Mesenteric fat pad (tissue), 1 donor: Measurements from ENCODE around the gene GPC2. TPM values are rescaled to one million over a fixed set of nuclear protein-coding genes. Genes with fewer than 3 reads are reported as not detected.
"Not testable (repeated sequence)": the region's sequence is repeated elsewhere in the genome, so short reads cannot be mapped to it uniquely, and the experiment has no call there.

Source experiments
- DNase-seq: peaks from one replicate; pipeline ENCODE4 v3.0.0-alpha.2; 2020; ENCODE audit warnings: low spot score
- total RNA-seq: library from RNA; stranded (reverse); fragmentation: NEBNext Ultra II Directional; extraction: Animal tissue kit (Norgen Biotek cat#: 25700); gene quantifications from one replicate; pipeline ENCODE4 v1.2.1, GENCODE V29; 2021
- donor health status: DM: yes; HTN: yes; CAD: no.

GPC2 gene
- total RNA-seq, 1 donor from 2014 or later: 1.2 TPM

DNA sequence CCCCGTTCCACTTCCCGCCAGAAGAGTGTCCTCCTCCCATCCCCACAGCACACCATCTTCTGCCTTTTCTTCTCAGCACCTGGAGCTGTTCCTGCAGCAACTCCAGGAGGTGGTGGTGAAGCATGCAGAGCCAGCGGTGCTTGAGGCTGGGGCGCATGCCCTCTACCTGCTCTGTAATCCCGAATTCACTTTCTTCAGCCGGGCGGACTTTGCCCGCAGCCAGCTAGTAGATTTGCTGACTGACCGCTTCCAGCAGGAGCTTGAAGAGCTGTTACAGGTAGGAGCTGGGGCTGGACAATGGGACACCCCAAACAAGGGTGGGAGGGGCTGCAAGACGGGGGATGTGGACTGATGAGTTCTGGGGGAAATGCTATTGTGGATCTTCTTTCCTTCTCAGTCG lies 23.5 kb upstream of the GPC2 start:
- no peak for DNase-seq

DNA sequence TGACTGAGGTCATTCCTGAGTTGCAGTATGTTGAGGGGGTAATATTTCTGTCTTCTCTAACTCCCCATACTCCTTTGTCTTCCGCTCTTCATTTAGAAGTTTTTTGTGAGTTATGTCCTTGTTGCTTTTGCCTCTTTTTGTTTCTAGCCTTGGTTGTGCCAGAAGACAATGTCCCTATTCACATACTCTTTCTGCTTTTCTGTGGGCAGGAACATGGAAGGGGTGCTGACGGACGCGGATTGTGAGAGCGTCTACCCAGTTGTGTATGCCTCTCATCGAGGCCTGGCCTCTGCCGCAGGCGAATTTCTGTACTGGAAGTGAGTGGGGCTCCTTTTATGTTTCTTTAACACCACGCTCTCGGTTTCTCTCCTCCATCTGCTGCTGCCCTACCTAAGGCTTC lies 21.1 kb upstream of the GPC2 start:
- no peak for DNase-seq

DNA sequence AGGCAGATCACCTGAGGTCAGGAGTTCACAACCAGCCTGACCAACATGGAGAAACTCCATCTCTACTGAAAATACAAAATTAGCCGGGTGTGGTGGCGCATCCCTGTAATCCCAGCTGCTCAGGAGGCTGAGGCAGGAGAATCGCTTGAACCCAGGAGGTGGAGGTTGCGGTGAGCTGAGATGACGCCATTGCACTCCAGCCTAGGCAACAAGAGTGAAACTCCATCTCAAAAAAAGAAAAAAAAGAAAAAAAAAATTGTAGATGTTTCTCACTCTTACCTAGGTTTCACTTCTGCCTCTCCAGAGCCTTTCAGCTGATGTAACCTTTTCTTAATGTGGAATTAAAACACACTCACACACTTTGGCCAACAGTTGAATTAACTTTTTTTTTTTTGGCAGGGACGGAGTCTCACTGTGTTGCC lies 18.7 kb upstream of the GPC2 start:
- not testable (repeated sequence) for DNase-seq

DNA sequence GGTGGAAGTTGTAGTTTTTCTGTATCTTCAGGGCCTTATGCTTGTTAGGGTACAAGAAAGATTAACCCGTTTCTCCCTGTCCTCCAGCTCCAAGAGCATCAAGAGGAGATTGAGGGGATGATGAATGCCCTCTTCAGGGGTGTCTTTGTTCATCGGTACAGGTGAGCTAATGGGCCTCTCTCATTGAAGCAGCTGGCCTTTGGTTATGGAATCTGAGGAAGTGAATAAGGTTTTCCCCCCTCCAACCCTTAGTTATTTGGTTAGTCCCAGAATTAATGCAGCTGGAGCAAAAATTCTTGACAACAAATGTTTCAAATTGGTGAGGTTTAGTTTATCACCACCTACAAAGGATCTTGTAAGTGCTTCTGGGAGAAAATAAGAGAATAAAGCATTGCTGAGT lies 18.0 kb upstream of the GPC2 start:
- no peak for DNase-seq

- no peak for DNase-seq
These were observed 15.8 kb upstream of the GPC2 start for GRCh38 chr7:100192969-100193368.

DNA sequence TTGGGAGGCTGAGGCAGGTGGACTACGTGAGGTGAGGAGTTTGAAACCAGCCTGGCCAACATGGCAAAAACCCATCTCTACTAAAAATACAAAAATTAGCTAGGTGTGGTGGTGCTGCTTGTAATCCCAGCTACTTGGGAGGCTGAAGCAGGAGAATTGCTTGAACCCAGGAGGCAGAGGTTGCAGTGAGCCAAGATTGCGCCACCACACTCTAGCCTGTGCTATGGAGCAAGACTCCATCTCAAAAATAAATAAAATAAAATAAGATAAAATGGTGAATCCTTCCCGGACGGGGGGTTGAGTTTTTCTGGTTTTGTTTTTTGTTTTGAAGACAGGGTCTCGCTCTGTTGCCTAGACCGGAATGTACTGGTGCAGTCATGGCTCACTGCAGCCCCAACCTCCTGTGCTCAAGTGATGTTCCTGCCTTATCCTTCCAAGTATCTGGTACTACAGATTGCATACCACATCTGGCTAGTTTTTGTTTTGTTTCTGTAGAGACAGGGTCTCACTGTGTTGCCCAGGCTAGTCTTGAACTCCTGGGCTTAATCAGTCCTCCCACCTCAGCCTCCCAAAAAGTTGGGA lies 15.2 kb upstream of the GPC2 start:
- not testable (repeated sequence) for DNase-seq

- DNase-seq: no peak
These were observed 14.6 kb upstream of the GPC2 start for GRCh38 chr7:100191775-100192174.

DNA sequence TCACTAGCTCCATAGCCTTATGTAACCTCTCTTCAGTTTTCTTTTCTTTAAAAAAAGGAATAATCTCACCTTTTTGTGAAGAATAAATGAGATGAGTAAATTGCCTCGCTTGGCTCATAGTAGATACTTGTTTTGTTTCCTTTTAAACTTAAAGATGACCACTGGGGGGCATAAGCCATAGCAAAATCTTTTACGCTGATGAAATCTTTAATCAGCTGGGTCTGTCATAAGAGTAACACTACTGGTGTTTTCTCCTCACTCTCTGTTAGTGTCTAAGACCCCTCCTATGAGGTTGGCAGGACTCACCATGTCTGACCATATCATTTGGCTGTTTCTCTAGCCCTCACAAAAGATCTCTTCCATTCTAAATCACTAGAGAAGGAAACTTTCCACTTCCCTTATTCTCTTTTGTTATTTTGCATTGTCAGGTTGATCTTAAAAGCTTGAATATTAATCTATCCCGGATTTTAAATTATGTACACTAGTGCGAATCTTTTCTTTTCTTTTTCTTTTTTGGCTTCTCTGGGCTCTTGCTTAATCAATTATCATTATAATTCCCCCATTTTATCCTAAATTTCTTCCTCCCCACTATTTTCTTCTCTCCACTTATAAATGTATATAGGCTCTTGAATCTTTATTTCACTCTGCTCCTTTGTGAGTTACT lies 13.0 kb upstream of the GPC2 start:
- DNase-seq: no peak

DNA sequence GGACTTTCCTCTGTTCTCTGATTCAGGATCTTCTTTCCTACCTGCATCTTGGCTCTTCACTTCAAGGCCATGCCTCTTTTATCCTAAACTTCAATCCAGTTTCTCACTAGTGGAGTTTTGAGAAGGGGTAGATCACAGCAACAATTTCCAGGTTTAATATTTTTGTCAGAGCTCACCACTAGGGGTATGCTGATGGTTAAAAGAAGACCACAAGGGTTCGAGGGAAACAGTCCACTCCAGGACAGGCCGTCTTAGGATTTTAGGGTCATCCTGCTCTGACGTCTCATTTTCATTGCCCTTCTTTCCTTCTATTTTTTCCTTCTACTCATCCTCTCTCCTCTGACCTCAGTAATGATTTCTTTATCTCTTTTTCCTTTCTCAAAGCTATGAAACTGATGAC lies 11.9 kb upstream of the GPC2 start:
- no peak for DNase-seq

DNA sequence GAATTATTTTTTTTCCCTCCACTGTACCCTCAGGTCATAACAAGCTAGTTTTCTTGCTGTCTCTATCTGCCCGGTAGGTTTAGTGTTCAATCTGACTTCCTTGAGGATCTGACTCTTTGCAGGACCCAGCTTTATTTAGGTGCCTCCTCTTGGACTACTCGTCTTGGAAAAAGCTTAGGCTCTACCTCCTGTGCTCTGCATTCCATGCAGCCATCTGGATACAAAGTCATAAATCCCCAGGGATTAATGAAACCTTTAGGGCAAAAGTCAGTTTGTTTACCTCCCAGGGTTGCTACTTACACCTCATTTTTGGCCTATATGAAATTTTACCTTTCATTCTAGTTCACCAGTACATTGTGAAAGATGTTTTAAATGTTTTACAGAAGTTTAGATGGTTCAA lies 8.5 kb upstream of the GPC2 start:
- DNase-seq: no peak

DNA sequence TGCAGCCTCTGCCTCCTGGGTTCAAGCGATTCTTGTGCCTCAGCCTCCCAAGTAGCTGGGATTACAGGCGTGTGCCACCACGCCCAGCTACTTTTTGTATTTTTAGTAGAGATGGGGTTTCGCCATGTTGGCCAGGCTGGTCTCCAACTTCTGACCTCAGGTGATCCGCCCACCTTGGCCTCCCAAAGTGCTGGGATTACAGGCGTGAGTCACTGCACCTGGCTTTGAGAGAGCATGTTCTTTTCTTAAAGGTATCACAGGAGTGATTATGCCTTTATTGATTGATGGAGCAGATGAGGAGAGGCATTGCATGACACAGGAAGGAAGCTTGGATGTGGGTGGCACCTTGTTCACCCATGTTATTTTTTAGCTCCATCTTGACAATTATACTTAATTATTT lies 5.9 kb upstream of the GPC2 start:
- peak; percentile 14 for DNase-seq

DNA sequence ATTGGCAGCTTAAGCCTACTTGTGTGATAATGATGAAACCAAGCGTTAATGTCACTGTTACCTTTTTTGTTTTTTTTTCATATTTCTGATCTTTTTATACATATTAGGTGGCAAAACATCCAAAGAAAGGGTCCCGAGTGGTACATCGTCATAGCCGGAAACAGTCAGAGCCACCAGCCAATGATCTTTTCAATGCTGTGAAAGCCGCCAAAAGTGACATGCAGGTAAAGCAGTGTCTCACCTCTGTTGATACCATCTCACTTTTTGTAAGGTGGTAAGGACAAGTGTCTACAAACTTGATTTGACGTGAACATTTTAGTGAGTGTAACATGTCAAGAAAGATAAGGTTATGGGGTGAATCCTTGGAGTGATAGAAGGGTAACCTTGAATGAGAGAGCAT lies 5.4 kb upstream of the GPC2 start:
- DNase-seq: not testable (repeated sequence)

GRCh38 chr7:100180084-100180483 lies 2.9 kb upstream of the GPC2 start:
- DNase-seq: not testable (repeated sequence)

- DNase-seq: peak; percentile 69
These were observed 811 bp downstream of the GPC2 start for GRCh38 chr7:100176096-100177044.

DNA sequence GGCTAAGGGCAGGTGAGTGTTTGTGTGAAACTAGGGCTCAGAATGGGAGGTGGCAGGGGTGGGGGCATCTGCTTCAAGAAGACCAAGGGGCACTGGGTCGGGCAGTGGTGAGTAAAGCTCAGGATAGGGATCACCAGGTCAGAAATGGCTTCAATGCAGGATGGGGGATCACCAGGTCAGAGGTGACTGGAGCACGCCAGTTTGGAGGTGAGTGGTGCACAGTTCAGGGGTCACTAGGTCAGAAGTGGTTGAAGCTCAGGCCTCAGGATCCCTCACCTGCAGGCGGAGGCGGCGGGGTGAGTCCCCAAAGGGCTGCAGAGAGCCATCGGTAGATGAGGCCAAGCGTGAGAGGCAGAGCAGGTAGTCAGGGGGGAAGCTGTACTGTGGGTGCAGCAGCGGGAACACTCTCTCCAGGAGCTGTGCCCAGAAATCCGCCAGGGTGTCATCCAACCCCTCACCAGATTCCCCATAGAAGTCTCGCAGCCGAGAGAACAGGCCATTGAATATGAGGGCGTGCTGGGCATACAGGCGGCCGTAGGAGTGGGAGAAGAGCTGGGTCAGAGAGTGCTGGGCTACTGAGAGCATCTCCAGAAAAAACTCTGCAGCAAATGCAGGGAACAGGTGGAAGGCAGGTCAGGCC lies 1.8 kb downstream of the GPC2 start:
- peak; percentile 76 for DNase-seq

GRCh38 chr7:100174582-100174981 lies 2.6 kb downstream of the GPC2 start:
- peak; percentile 20 for DNase-seq

- peak; percentile 74 for DNase-seq
These were observed 3.2 kb downstream of the GPC2 start for GRCh38 chr7:100173806-100174495.

DNA sequence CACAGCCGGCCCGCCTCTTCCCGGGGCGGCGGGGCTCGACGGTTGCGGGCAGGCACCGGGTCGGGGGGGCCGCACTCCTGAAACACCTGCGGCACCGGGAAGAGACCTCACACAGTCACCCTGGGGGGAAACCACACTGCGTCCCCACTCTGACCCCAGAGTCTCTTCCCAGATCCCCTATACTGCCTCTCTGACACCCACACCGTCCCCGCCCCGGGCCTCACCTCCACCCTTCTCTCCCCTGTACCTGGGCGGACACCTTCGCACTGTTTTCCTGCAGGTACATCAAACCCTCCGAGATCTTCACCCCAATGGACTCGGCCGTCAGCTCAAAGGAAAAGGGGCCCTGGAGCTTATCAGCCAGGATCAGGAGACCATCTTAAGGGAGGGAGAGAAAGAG lies 5.3 kb downstream of the GPC2 start:
- DNase-seq: peak; percentile 87

DNA sequence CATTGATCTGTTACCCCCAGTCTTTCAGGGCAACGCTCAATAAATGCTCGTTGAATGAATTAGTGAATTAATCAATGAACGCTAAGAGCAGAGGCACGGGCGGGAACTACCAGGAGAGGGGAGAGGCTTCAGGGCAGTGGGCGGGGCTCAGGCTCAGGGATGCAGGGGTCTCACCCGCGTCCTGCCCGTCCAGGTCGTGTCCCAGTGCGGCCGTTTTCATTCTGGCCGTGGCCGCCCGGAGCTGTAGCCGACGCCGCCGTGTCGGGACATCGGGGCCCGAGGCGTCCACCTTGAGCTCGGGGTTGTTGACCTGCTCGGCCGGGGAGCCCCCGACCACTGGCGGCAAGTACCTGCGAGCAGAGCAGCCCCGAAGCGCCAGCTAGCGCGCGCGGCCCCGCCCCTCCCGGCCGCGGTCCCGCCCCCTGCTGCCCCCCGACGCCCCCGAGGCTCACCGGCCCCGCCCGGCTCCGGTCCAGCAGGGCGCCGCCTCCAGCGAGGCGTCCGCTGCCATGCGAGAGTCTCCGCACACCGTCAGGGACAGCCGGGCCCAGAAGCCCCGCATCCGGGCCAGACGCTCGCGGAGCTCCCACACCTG lies 6.0 kb downstream of the GPC2 start:
- DNase-seq: peak; percentile 89

- peak; percentile 81 for DNase-seq
These were observed 6.9 kb downstream of the GPC2 start for GRCh38 chr7:100170101-100170897.
